GM19438 (cell line): ENCODE results near the gene PDPK1.
"Not testable (repeated sequence)": the region's sequence is repeated elsewhere in the genome, so short reads cannot be mapped to it uniquely, and the experiment has no call there.

Experiments used
- ATAC-seq: cut with Tn5 transposase; IDR thresholded peaks from one replicate; pipeline ENCODE4 v1.9.1; 2021; ENCODE audit warnings: low read depth; ENCODE audit not compliant: unreplicated experiment

PDPK1 gene

DNA sequence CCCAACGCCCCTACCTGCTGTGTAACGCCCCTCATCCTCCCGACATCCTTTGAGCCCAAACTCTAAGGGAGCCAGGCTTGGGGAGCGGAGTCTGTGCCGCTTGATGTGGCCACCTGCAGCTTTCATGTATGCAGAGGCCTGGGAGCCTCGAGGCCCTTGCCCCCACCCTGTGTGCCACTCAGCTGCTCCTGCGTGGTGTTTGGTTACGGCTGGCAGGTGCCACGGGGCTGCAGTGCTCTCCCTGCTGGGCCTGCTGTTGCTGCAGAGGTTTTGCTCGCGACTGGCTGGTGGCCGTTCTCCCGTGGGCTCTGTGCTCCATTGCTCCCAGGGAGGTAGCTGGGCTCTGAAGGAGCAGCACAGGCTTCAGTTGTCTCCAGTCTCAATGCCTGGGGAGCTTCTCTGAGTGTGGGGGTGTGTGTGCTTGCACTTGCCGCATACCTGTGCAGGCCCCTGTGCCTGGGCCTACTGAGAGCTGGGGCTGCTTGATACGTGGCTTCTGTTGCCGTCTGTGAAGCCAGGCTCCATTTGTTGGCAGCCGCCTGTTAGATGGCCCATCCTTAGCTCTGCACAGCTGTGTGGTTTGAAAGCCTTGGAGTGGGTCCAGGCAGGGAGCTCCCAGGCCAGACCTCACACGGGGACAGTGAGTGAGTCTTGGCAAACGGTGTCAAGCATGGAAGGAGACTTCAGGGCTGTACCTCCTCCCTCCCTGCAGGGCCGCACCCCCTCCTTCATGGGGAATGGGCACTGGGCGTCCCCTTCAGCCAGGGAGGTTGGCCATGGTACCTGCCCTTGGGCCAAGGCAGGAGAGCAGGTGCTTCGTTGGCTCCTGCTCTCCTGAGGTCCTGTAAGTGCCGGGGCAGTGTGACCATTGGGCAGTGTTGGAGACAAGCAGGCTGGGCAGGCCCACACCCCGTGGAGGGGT lies 47.2 kb downstream of the PDPK1 start:
- ATAC-seq, result no peak

DNA sequence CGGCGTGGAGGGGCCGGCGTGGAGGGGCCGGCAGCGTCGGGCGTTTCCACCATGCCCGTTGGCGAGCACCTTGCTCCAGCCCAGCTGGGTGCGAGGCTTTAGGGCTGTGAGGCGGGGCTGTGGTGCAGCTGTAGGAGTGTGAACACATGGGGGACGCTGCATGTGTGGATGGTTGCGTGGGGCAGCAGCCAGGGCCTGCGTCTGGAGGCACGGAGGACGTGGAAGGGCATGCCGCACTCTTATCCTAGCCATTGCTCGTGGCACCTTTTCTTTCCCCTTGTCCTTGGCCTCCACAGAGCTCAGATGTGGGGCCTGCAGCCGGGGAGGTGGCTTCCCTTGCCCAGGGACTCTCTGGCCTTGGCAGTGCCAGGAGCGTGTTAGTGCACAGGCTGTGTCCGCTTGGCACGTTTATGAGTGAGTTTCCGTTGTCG lies 47.8 kb downstream of the PDPK1 start:
- no peak for ATAC-seq

DNA sequence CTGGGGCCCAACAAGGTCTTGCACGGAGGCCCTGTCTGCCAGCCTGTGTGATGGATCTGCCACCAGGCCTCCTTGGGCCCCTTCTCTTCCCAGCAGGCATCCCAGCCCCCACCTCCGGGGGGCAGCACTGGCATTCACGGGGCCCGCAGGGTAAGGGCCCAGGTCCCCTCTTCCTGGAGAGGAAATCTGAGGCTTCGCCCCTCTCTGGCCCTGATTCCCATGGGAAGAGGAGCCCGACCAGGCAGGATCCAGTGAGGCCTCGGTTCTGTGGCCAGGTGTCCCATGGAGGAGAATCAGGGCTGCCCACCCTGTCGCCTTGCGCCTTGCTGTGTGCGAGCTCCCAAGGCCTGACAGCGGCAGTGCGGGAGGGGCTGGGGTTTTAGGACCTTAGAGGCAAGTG lies 48.4 kb downstream of the PDPK1 start:
- no peak for ATAC-seq

GRCh38 chr16:2586901-2587480 lies 49.2 kb downstream of the PDPK1 start:
- ATAC-seq, result no peak

GRCh38 chr16:2587891-2588565 lies 50.2 kb downstream of the PDPK1 start:
- no peak for ATAC-seq

DNA sequence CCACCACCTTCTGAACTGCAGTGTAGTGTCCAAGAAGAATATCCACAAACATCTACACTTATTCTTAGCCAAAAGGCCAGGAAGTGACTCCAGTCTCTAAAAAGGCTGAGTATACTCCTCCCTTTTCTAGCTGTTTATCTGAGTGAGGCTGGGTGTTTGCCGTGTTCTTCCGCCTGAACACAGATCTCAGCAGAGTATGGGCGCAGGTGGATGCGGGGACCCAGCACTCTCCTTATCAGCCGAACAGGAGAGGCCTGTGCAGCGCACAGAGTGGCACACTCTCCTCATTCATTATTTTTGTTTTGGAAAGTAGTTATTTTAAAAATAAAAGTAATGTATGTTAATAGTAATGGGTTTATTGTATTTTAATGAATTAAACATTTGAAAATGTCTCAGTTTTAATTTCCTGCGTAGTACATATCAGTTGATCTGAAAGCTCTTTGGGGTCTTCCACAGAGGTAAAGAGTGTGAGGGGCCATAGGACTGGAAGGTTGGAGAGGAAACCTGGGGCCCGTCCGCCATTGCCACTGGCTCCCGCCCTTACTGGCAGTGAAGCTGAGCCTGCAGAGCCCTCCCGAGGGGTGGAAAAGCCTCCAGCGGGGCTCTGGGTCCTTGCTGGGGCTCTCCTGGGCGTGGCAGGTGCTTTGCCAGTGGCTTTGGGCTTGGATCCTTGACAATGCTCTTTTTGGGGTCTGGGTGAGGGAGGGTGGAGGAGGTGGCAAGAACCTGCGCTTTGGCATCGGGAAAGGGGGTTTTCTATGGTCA lies 53.8 kb downstream of the PDPK1 start:
- no peak for ATAC-seq

DNA sequence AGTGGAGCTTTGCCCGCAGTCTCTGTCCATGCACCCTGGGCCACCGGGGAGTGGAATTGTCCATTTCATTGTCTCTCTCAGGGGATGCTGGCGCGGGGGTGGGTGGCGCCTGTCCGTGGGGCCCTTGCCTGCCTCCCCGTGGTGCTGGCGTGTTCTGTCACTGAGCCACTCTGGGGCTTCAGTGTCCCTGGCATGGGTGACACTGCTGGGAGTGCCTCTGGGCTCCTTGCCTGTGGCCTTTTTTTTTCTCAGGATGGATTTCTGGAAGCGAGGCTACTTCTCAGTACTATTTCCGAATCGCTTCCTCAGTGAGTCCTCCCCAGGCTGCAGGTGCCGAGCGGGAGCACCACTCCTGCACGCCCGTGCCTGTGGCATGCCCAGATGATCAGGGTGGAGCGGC lies 55.0 kb downstream of the PDPK1 start:
- ATAC-seq, result no peak

GRCh38 chr16:2595393-2596205 lies 57.8 kb downstream of the PDPK1 start:
- ATAC-seq, result no peak

DNA sequence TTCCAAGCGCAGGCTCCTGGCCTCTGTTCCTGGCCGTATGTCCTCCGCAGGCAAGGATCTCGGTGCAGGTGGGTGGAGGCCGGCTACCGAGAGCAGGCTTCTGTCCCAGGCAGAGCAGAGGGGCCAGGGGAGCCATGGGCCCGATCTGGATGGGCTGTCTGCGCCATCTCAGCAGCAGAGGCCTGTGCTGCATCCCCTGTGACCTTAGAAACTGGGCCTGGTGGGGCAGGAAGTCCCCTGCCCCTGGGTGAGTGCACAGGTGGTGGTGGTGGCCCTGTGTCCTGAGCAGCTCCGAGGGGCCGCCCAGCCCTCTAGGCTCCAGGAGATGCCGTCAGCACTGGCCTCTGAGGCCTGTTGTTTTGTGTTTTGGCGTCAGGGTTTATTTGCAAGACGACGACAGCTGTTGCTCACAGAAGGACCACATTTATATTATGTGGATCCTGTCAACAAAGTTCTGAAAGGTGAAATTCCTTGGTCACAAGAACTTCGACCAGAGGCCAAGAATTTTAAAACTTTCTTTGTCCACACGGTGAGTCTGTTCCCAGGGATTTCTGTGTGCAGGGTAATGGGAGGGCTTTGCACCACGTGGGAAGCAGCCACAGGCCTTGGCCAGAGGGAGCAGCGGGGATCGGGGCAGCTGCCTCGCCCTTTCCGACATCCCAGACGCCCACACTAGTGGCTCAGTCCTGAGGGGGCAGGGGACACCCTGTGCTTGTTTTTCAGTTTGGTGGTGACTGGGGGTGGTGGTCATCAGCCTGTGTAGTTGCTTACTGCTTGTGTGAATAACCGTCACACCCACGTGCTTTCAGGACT lies 59.1 kb downstream of the PDPK1 start:
- no peak for ATAC-seq

GRCh38 chr16:2597560-2597902 lies 59.7 kb downstream of the PDPK1 start:
- ATAC-seq, result no peak

DNA sequence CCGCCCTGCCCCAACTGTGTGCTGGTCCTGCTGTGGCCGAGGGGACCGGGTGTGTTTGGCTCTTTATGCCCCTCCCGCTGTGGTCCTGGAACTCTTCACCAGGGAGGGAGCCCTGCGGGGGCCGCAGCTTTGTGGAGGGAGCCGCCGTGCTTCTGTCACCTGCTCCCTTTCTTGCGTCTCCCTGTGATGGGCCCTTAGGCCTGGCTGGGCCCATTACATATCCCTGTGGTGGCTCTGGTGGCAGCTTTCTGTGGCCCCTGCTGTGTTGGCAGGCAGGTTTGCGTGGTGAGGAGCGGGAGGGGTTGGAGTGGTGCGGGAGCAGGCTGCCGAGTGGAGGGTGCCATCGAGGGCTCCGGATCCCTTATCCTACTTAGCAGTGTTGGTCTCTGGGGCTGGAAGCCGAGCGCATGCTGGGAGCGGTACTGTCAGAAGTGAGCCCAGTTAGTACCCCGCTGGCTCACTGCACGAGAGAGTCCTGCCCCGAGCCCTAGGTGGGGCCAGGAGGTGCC lies 60.4 kb downstream of the PDPK1 start:
- ATAC-seq, result no peak

GRCh38 chr16:2598723-2599122 lies 60.9 kb downstream of the PDPK1 start:
- ATAC-seq, result no peak

- ATAC-seq, result not testable (repeated sequence)
Measured at GRCh38 chr16:2599165-2599564, 61.3 kb downstream of the PDPK1 start.

- ATAC-seq, result not testable (repeated sequence)
Measured at GRCh38 chr16:2599785-2600184, 62.0 kb downstream of the PDPK1 start.

DNA sequence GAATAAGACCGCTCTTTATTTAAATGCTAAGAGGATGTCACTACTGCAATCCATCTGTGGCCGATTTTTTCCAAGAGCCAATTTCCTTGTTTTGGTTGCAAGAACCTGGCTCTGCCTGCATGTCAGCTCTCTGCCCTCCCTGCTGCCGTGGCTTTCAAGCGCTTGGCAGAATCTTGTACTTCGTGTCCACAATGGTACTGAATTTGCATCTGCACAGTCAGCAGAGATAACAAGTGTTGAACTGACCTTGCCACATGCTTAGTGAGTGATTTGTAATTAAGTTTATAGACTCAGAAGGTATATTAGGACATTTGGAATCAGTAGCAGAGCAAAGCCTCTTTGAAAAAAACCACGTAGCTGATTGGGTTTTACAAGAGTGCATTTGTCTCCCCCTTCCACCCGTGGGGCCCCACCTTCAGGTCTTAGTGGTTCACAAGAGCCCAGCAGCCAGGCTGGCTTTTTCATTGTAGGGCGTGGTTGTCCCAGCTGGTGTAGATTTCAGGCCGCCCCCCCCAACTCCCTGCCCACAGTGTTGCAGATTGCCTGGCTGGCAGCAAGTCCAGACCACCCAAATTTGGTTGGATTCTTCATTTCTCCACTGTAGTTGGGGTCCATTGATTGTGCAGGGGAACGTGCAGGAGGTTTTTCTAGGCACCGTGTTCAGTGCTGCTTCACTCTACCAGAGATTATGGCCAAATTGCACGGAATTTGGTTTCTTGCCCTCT lies 63.6 kb downstream of the PDPK1 start:
- ATAC-seq, result not testable (repeated sequence)

GRCh38 chr16:2602175-2602574 lies 64.4 kb downstream of the PDPK1 start:
- not testable (repeated sequence) for ATAC-seq

DNA sequence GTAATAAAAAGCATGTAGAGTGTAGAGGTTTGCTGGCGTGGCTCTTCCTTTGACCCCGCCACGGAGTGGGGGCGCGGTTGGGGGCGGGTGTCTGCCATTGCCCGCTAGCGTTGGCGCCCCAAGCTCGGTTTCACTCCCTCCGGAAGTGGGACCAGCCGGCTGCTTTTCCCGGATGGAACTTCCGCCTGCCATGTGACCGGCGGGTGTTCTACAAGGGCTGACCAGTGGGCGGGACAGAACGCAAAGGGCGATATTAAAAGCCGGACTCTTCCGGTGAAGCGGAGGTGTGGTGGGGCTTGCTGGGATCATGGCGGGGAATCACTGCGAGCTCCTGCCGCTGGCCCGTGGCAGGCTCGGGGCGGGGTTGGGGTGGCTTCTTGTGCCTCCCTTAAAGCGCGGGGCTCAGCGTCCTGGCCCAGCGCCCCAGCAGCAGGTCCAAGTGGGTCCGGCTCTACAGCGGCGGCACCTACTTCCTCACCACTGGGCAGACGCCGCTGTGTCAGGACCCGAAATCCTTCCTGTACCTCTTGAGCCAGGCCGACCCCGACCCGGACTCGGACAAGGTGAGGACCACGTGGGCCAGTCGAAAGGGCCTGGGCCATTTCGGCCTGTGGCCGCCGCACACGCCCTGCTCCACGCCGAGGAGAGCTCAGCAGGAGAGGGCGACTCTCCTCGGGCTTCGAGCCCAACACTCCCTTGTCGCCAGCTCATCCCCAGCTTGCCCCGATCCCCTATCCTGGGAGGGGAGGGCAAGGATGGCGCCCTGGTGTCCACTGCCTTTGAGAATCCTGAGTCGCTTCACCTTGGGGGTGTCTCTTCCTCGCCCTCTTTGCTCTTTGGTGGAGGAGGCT lies 65.6 kb downstream of the PDPK1 start:
- peak; percentile 59 for ATAC-seq
